WTC11 (cell line): ENCODE measurements around the gene BRD4. TPM values are rescaled to one million over a fixed set of nuclear protein-coding genes. Genes with fewer than 3 reads are reported as not detected.

Experiments used
- ATAC-seq: fragments of 200-7000 bp; cut with Tn5 transposase; 2 replicates; pipeline ENCODE4 v1.10.0; 2021; ENCODE audit warnings: mild to moderate bottlenecking, moderate library complexity
- CTCF ChIA-PET: fragments of 300-600 bp; sonication (Branson Sonifier 250); formaldehyde crosslinking; loops from one replicate; lab custom pipeline; 2021; ENCODE audit warnings: antibody characterized with exemption; lab: Charles Lee
- POLR2A ChIA-PET: fragments of 350-600 bp; sonication (Branson Sonifier 250); formaldehyde crosslinking; loops from one replicate; lab custom pipeline; 2021; ENCODE audit warnings: antibody characterized with exemption; lab: Charles Lee
- DNase-seq: peaks from one replicate; pipeline ENCODE4 v3.0.0; 2021; ENCODE audit warnings: low spot score
- H3K27ac Mint-ChIP-seq: 2 replicates; pipeline ENCODE4 v1.8.0; 2021; ENCODE audit warnings: mixed read lengths
- H3K27me3 Mint-ChIP-seq: 2 replicates; pipeline ENCODE4 v1.8.0; 2021; ENCODE audit warnings: low read depth, mild to moderate bottlenecking, moderate library complexity, mixed read lengths
- H3K36me3 Mint-ChIP-seq: 2 replicates; pipeline ENCODE4 v1.8.0; 2021; ENCODE audit warnings: mixed read lengths
- H3K4me1 Mint-ChIP-seq: 2 replicates; pipeline ENCODE4 v1.8.0; 2022; ENCODE audit warnings: mixed read lengths
- H3K4me3 Mint-ChIP-seq: 2 replicates; pipeline ENCODE4 v1.8.0; 2021; ENCODE audit warnings: mild to moderate bottlenecking, moderate library complexity, mixed read lengths
- H3K9me3 Mint-ChIP-seq: 2 replicates; pipeline ENCODE4 v1.8.0; 2021; ENCODE audit warnings: mixed read lengths
- EMX1 ChIP-seq: fragments of 250-450 bp; sonication (Bioruptor Pico); IDR thresholded peaks from 2 replicates; pipeline ENCODE4 v1.8.0; 2021; ENCODE audit warnings: mild to moderate bottlenecking
- FOXP1 ChIP-seq: sonication (generic); formaldehyde crosslinking; IDR thresholded peaks from 2 replicates; pipeline ENCODE4 v1.8.0; 2022; ENCODE audit warnings: missing genetic modification reagents, mild to moderate bottlenecking, moderate library complexity, borderline replicate concordance
- GTF2I ChIP-seq: fragments of 250-450 bp; sonication (Bioruptor Pico); conservative IDR thresholded peaks from 2 replicates; pipeline ENCODE4 v1.4.0; 2021; ENCODE audit warnings: mild to moderate bottlenecking
- JAZF1 ChIP-seq: fragments of 250-450 bp; sonication (Bioruptor Pico); IDR thresholded peaks from 2 replicates; pipeline ENCODE4 v1.9.0; 2021; ENCODE audit warnings: moderate library complexity, mild to moderate bottlenecking, inconsistent platforms
- NFE2L1 ChIP-seq: sonication (generic); formaldehyde crosslinking; IDR thresholded peaks from 2 replicates; pipeline ENCODE4 v1.8.1; 2023; ENCODE audit warnings: missing genetic modification reagents
- NR1H2 ChIP-seq: sonication (generic); formaldehyde crosslinking; IDR thresholded peaks from 2 replicates; pipeline ENCODE4 v1.9.0; 2021; ENCODE audit warnings: mild to moderate bottlenecking, moderate library complexity, missing genetic modification reagents
- PRRX2 ChIP-seq: fragments of 250-450 bp; sonication (Bioruptor Pico); IDR thresholded peaks from 2 replicates; pipeline ENCODE4 v1.8.0; 2021; ENCODE audit warnings: mild to moderate bottlenecking
- RELA ChIP-seq: sonication (generic); formaldehyde crosslinking; IDR thresholded peaks from 2 replicates; pipeline ENCODE4 v1.8.1; 2022; ENCODE audit warnings: missing genetic modification reagents, mild to moderate bottlenecking, borderline replicate concordance
- RORB ChIP-seq: fragments of 250-450 bp; sonication (Bioruptor Pico); IDR thresholded peaks from 2 replicates; pipeline ENCODE4 v1.9.0; 2021; ENCODE audit warnings: mild to moderate bottlenecking
- TEAD1 ChIP-seq: sonication (generic); formaldehyde crosslinking; IDR thresholded peaks from 2 replicates; pipeline ENCODE4 v1.8.0; 2022; ENCODE audit warnings: mild to moderate bottlenecking, missing genetic modification reagents
- TP53 ChIP-seq: sonication (generic); formaldehyde crosslinking; IDR thresholded peaks from 2 replicates; pipeline ENCODE4 v1.8.1; 2023; ENCODE audit warnings: mild to moderate bottlenecking, missing genetic modification reagents
- ZNF121 ChIP-seq: sonication (generic); formaldehyde crosslinking; IDR thresholded peaks from 2 replicates; pipeline ENCODE4 v1.8.0; 2023; ENCODE audit warnings: missing genetic modification reagents
- ZNF138 ChIP-seq: sonication (generic); formaldehyde crosslinking; conservative IDR thresholded peaks from 2 replicates; pipeline ENCODE4 v1.8.1; 2022; ENCODE audit warnings: mild to moderate bottlenecking, moderate library complexity, missing genetic modification reagents
- ZNF263 ChIP-seq: sonication (generic); formaldehyde crosslinking; IDR thresholded peaks from 2 replicates; pipeline ENCODE4 v1.8.1; 2022; ENCODE audit warnings: low read depth, mild to moderate bottlenecking, moderate library complexity, missing genetic modification reagents
- ZNF396 ChIP-seq: fragments of 250-450 bp; sonication (Bioruptor Pico); IDR thresholded peaks from 2 replicates; pipeline ENCODE4 v1.8.0; 2021; ENCODE audit warnings: mild to moderate bottlenecking, moderate library complexity, borderline replicate concordance
- total RNA-seq: library from RNA; stranded (reverse); gene quantifications from 3 replicates; pipeline ENCODE4 v1.2.3, GENCODE V29; 2021
- TF ChIP-seq, protein P1 (sequence below): sonication (generic); formaldehyde crosslinking; IDR thresholded peaks from 2 replicates; pipeline ENCODE4 v1.8.0; 2022; ENCODE audit warnings: mild to moderate bottlenecking, missing genetic modification reagents
- TF ChIP-seq, protein P2 (sequence below): sonication (generic); formaldehyde crosslinking; IDR thresholded peaks from 2 replicates; pipeline ENCODE4 v1.8.1; 2022; ENCODE audit warnings: low read depth, missing genetic modification reagents, borderline replicate concordance
- TF ChIP-seq, protein P3 (sequence below): sonication (generic); formaldehyde crosslinking; IDR thresholded peaks from 2 replicates; pipeline ENCODE4 v1.8.1; 2022; ENCODE audit warnings: mild to moderate bottlenecking, moderate library complexity, missing genetic modification reagents
- TF ChIP-seq, protein P4 (sequence below): sonication (generic); formaldehyde crosslinking; IDR thresholded peaks from 2 replicates; pipeline ENCODE4 v1.8.1; 2023; ENCODE audit warnings: mild to moderate bottlenecking, missing genetic modification reagents
- TF ChIP-seq, protein P5 (sequence below): sonication (generic); formaldehyde crosslinking; IDR thresholded peaks from 2 replicates; pipeline ENCODE4 v1.8.1; 2023; ENCODE audit warnings: mild to moderate bottlenecking, missing genetic modification reagents
- TF ChIP-seq, protein P6 (sequence below): fragments of 250-450 bp; sonication (Bioruptor Pico); IDR thresholded peaks from 2 replicates; pipeline ENCODE4 v1.8.0; 2021; ENCODE audit warnings: mild to moderate bottlenecking
- TF ChIP-seq, protein P7 (sequence below): fragments of 250-450 bp; sonication (Bioruptor Pico); IDR thresholded peaks from 2 replicates; pipeline ENCODE4 v1.9.0; 2021; ENCODE audit warnings: mild to moderate bottlenecking
- TF ChIP-seq, protein P8 (sequence below): sonication (generic); formaldehyde crosslinking; conservative IDR thresholded peaks from 2 replicates; pipeline ENCODE4 v1.8.1; 2023; ENCODE audit warnings: mild to moderate bottlenecking, low read depth, missing genetic modification reagents, moderate library complexity
- TF ChIP-seq, protein P9 (sequence below): fragments of 250-450 bp; sonication (Bioruptor Pico); IDR thresholded peaks from 2 replicates; pipeline ENCODE4 v1.9.0; 2021; ENCODE audit warnings: moderate library complexity, mild to moderate bottlenecking, inconsistent platforms, borderline replicate concordance

BRD4 gene
- total RNA-seq, 1 experiment from 2014 or later = 128 TPM

DNA sequence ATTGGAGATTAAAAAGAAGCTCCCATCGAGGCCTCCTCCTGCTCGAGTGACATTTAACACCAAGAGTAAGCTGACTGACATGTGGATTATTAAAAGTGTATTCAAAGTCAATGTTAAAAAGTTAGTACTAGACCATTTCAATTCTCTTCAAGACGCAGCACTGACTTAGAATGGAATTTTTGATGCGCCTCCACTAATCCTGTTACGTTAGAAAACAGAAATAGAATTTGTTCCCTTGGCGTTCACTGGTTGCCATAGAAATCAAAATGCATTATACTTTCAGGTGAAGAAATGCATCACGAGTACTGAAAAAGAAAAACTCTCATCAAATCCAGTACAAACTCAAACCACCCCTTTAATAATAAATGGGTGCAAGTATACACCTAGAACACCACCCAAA lies 42.2 kb downstream of the BRD4 start:
- Mint-ChIP-seq H3K4me3 (no peak overlapping the region), H3K27me3 (no peaks in the 10 kb centered on the region), H3K27ac (peak overlapping the region; percentile 50), H3K4me1 (peaks cover 93% of the 10 kb centered on the region), H3K9me3 (no peaks in the 10 kb centered on the region), H3K36me3 (no peaks in the 10 kb centered on the region)
- ATAC-seq = no peak
- ChIA-PET CTCF (interaction anchor here (0.6 to 0.7 kb wide), 2 partner anchors 177 to 248 kb away, joined by 3 to 4 read pairs; no protein-coding TSS in a partner anchor), POLR2A (no interaction called here)
- TF ChIP-seq, protein P1, sequence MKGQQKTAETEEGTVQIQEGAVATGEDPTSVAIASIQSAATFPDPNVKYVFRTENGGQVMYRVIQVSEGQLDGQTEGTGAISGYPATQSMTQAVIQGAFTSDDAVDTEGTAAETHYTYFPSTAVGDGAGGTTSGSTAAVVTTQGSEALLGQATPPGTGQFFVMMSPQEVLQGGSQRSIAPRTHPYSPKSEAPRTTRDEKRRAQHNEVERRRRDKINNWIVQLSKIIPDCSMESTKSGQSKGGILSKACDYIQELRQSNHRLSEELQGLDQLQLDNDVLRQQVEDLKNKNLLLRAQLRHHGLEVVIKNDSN (CRISPR knock-in tag) = no peak
- TF ChIP-seq ZNF396 (CRISPR knock-in tag) = no peak
- TF ChIP-seq NR1H2 = no peak
- TF ChIP-seq, protein P2, sequence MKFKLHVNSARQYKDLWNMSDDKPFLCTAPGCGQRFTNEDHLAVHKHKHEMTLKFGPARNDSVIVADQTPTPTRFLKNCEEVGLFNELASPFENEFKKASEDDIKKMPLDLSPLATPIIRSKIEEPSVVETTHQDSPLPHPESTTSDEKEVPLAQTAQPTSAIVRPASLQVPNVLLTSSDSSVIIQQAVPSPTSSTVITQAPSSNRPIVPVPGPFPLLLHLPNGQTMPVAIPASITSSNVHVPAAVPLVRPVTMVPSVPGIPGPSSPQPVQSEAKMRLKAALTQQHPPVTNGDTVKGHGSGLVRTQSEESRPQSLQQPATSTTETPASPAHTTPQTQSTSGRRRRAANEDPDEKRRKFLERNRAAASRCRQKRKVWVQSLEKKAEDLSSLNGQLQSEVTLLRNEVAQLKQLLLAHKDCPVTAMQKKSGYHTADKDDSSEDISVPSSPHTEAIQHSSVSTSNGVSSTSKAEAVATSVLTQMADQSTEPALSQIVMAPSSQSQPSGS (CRISPR knock-in tag) = no peak
- TF ChIP-seq EMX1 (CRISPR knock-in tag) = no peak
- no peak for TF ChIP-seq NFE2L1 (CRISPR knock-in tag)
- TF ChIP-seq, protein P3, sequence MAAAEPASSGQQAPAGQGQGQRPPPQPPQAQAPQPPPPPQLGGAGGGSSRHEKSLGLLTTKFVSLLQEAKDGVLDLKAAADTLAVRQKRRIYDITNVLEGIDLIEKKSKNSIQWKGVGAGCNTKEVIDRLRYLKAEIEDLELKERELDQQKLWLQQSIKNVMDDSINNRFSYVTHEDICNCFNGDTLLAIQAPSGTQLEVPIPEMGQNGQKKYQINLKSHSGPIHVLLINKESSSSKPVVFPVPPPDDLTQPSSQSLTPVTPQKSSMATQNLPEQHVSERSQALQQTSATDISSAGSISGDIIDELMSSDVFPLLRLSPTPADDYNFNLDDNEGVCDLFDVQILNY (CRISPR knock-in tag) = no peak
- TF ChIP-seq PRRX2 = no peak
- TF ChIP-seq GTF2I (CRISPR knock-in tag) = no peak
- no peak for TF ChIP-seq JAZF1 (CRISPR knock-in tag)
- TF ChIP-seq ZNF121 (CRISPR knock-in tag) = no peak
- TF ChIP-seq ZNF138 (CRISPR knock-in tag) = no peak
- DNase-seq = no peak

DNA sequence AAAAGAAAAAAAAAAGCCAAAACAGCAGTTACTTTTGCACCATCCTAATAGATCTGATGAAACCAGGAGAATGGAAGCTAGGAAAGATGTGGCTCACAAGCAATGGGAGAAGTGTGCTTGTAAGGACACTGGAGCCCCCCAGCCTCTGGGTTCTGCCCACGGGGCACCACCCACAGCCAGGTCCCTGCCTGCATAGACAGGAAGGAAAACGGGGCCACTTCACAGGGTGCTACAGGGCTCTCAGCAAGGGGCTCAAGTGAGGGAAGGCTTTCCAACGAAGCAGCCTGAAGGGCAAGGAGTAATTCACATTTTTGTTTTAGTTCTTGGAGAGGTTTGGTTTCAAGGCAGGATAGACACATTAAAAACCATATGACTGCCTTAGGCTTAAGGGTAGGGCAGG lies 42.7 kb downstream of the BRD4 start:
- Mint-ChIP-seq H3K4me1 (peaks cover 93% of the 10 kb centered on the region), H3K27ac (no peak overlapping the region; the same call in 1 of the 2 replicates)
- no peak for TF ChIP-seq NFE2L1 (CRISPR knock-in tag)
- TF ChIP-seq NR1H2 = no peak
- TF ChIP-seq, protein P4, sequence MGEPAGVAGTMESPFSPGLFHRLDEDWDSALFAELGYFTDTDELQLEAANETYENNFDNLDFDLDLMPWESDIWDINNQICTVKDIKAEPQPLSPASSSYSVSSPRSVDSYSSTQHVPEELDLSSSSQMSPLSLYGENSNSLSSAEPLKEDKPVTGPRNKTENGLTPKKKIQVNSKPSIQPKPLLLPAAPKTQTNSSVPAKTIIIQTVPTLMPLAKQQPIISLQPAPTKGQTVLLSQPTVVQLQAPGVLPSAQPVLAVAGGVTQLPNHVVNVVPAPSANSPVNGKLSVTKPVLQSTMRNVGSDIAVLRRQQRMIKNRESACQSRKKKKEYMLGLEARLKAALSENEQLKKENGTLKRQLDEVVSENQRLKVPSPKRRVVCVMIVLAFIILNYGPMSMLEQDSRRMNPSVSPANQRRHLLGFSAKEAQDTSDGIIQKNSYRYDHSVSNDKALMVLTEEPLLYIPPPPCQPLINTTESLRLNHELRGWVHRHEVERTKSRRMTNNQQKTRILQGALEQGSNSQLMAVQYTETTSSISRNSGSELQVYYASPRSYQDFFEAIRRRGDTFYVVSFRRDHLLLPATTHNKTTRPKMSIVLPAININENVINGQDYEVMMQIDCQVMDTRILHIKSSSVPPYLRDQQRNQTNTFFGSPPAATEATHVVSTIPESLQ (CRISPR knock-in tag) = no peak
- TF ChIP-seq, protein P5, sequence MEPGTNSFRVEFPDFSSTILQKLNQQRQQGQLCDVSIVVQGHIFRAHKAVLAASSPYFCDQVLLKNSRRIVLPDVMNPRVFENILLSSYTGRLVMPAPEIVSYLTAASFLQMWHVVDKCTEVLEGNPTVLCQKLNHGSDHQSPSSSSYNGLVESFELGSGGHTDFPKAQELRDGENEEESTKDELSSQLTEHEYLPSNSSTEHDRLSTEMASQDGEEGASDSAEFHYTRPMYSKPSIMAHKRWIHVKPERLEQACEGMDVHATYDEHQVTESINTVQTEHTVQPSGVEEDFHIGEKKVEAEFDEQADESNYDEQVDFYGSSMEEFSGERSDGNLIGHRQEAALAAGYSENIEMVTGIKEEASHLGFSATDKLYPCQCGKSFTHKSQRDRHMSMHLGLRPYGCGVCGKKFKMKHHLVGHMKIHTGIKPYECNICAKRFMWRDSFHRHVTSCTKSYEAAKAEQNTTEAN = no peak
- TF ChIP-seq, protein P6, sequence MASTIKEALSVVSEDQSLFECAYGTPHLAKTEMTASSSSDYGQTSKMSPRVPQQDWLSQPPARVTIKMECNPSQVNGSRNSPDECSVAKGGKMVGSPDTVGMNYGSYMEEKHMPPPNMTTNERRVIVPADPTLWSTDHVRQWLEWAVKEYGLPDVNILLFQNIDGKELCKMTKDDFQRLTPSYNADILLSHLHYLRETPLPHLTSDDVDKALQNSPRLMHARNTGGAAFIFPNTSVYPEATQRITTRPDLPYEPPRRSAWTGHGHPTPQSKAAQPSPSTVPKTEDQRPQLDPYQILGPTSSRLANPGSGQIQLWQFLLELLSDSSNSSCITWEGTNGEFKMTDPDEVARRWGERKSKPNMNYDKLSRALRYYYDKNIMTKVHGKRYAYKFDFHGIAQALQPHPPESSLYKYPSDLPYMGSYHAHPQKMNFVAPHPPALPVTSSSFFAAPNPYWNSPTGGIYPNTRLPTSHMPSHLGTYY (CRISPR knock-in tag) = no peak
- TF ChIP-seq FOXP1 (CRISPR knock-in tag) = no peak
- TF ChIP-seq, protein P7, sequence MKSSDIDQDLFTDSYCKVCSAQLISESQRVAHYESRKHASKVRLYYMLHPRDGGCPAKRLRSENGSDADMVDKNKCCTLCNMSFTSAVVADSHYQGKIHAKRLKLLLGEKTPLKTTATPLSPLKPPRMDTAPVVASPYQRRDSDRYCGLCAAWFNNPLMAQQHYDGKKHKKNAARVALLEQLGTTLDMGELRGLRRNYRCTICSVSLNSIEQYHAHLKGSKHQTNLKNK = no peak
- no peak for TF ChIP-seq RELA (CRISPR knock-in tag)
- TF ChIP-seq ZNF263 (CRISPR knock-in tag) = no peak
- TF ChIP-seq TP53 (CRISPR knock-in tag) = no peak
- TF ChIP-seq TEAD1 = no peak
- no peak for TF ChIP-seq ZNF396 (CRISPR knock-in tag)
- TF ChIP-seq, protein P8, sequence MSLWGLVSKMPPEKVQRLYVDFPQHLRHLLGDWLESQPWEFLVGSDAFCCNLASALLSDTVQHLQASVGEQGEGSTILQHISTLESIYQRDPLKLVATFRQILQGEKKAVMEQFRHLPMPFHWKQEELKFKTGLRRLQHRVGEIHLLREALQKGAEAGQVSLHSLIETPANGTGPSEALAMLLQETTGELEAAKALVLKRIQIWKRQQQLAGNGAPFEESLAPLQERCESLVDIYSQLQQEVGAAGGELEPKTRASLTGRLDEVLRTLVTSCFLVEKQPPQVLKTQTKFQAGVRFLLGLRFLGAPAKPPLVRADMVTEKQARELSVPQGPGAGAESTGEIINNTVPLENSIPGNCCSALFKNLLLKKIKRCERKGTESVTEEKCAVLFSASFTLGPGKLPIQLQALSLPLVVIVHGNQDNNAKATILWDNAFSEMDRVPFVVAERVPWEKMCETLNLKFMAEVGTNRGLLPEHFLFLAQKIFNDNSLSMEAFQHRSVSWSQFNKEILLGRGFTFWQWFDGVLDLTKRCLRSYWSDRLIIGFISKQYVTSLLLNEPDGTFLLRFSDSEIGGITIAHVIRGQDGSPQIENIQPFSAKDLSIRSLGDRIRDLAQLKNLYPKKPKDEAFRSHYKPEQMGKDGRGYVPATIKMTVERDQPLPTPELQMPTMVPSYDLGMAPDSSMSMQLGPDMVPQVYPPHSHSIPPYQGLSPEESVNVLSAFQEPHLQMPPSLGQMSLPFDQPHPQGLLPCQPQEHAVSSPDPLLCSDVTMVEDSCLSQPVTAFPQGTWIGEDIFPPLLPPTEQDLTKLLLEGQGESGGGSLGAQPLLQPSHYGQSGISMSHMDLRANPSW (CRISPR knock-in tag) = no peak
- TF ChIP-seq, protein P9, sequence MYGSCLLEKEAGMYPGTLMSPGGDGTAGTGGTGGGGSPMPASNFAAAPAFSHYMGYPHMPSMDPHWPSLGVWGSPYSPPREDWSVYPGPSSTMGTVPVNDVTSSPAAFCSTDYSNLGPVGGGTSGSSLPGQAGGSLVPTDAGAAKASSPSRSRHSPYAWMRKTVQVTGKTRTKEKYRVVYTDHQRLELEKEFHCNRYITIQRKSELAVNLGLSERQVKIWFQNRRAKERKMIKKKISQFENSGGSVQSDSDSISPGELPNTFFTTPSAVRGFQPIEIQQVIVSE (CRISPR knock-in tag) = no peak
- TF ChIP-seq RORB = no peak
- no peak for TF ChIP-seq PRRX2

More for the DNA sequence above, 42.7 kb downstream of the BRD4 start:
- Mint-ChIP-seq H3K9me3 (no peaks in the 10 kb centered on the region), H3K36me3 (no peaks in the 10 kb centered on the region), H3K4me3 (no peak overlapping the region), H3K27me3 (no peaks in the 10 kb centered on the region)
- CTCF ChIA-PET = interaction anchor here (0.6 to 0.7 kb wide), 2 partner anchors 178 to 248 kb away, joined by 3 to 4 read pairs; no protein-coding TSS in a partner anchor
- POLR2A ChIA-PET = no interaction called here
- no peak for ATAC-seq
- no peak for DNase-seq
